ENCODE data around the gene GRAMD1B. TPM values are rescaled to one million over a fixed set of nuclear protein-coding genes. Genes with fewer than 3 reads are reported as not detected.
A peak's percentile ranks its signal among the peaks of the same experiment; 100 is the strongest.

The GRAMD1B gene
- total RNA-seq, 1 donor from 2014 or later = 8.5 TPM

DNA sequence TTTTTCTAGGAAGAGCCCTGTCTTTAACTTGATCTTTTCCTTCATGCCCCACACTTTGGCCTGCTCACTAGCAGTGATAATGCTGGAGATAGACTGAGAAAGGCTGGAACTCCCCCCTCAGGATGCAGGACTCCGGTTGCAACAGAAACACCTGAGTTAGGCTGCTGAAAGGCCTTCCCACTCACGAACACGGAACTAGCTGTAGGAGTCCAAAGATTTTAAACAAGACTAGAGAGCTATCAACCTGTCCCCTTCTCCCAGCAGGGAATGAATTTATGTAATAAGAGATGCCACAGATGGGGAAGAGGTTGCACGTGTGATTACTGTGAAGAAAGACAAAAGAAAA lies 211.4 kb downstream of the GRAMD1B start:
- TF ChIP-seq, protein P1, sequence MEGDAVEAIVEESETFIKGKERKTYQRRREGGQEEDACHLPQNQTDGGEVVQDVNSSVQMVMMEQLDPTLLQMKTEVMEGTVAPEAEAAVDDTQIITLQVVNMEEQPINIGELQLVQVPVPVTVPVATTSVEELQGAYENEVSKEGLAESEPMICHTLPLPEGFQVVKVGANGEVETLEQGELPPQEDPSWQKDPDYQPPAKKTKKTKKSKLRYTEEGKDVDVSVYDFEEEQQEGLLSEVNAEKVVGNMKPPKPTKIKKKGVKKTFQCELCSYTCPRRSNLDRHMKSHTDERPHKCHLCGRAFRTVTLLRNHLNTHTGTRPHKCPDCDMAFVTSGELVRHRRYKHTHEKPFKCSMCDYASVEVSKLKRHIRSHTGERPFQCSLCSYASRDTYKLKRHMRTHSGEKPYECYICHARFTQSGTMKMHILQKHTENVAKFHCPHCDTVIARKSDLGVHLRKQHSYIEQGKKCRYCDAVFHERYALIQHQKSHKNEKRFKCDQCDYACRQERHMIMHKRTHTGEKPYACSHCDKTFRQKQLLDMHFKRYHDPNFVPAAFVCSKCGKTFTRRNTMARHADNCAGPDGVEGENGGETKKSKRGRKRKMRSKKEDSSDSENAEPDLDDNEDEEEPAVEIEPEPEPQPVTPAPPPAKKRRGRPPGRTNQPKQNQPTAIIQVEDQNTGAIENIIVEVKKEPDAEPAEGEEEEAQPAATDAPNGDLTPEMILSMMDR (conservative IDR thresholded peaks at IDR 0.05) = no peak
- no peak overlapping the region for H3K4me3 Mint-ChIP-seq
- H3K36me3 Mint-ChIP-seq (ENCODE audit: low read depth) = no peaks in the 10 kb centered on the region
- H3K4me1 Mint-ChIP-seq = no peaks in the 10 kb centered on the region
- H3K27ac Mint-ChIP-seq (ENCODE audit: unreplicated experiment) = no peak overlapping the region
- DNase-seq (ENCODE audit: low read depth, low spot score) = no peak
- no peaks in the 10 kb centered on the region for H3K9me3 Mint-ChIP-seq
- peaks cover 15% of the 10 kb centered on the region for H3K27me3 Mint-ChIP-seq (ENCODE audit: low read depth)

DNA sequence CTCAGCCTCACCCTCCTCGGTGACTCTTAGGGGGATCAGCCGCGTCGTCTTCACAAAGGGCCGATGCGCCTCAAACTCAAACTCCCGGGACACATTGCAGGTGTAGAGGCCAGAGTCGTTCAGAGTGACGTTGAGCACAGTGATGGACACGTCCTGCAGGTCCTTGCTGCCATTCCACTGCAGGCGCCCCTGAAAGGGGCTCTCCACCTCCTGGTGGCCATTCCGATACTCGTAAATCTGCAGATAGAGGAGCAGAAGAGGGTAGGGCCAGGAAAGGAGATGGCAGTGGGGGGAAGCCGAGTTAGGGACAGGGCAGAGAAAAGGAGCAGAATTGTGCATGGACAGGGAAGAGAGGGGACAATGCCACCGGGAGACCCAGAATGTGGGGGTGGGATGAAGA lies 212.4 kb downstream of the GRAMD1B start:
- TF ChIP-seq, protein P1 (conservative IDR thresholded peaks at IDR 0.05) = no peak
- H3K4me1 Mint-ChIP-seq = no peaks in the 10 kb centered on the region
- H3K9me3 Mint-ChIP-seq = no peaks in the 10 kb centered on the region
- peak overlapping the region; percentile 59 for H3K27ac Mint-ChIP-seq (ENCODE audit: unreplicated experiment)
- peaks cover 19% of the 10 kb centered on the region for H3K27me3 Mint-ChIP-seq (ENCODE audit: low read depth)
- DNase-seq (ENCODE audit: low read depth, low spot score) = no peak
- no peaks in the 10 kb centered on the region for H3K36me3 Mint-ChIP-seq (ENCODE audit: low read depth)
- H3K4me3 Mint-ChIP-seq = no peak overlapping the region

DNA sequence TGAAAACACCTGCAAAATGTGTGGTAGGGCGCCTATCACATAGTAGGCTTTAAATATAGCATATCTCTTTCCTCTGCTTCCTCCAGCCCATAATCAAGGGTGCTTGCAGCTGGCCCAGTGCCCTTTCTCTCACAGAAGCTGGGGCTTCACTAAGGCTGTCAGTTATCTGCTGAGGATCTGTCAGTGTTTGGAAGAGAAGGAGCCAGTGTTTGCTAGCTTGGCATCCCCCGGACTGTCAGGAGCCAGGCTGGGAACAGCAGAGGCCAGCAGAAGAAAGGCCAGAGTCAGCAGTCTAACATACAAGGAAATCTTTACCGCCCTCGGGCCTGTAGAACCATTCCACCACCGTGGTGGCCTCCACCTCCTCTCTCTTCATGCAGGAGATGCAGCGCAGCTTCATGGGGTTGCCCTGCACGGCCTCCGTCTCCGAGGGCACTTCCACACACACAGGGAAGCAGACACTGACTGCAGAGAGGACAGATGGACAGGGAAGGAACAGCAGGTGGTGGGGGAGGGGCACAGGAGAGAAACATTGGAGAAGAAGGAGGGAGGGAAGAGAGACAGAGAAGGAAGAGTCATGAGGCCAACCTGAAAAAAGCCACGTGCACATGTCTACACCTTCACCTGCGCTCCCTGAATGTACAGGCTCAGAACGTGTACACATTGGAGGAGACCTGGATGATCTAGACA lies 215.4 kb downstream of the GRAMD1B start:
- Mint-ChIP-seq H3K27me3 (ENCODE audit: low read depth) (peaks cover 22% of the 10 kb centered on the region), H3K4me1 (no peaks in the 10 kb centered on the region), H3K9me3 (no peaks in the 10 kb centered on the region), H3K4me3 (no peak overlapping the region), H3K36me3 (ENCODE audit: low read depth) (no peaks in the 10 kb centered on the region), H3K27ac (ENCODE audit: unreplicated experiment) (no peak overlapping the region)
- DNase-seq (ENCODE audit: low read depth, low spot score) = no peak
- TF ChIP-seq, protein P1 (conservative IDR thresholded peaks at IDR 0.05) = no peak

DNA sequence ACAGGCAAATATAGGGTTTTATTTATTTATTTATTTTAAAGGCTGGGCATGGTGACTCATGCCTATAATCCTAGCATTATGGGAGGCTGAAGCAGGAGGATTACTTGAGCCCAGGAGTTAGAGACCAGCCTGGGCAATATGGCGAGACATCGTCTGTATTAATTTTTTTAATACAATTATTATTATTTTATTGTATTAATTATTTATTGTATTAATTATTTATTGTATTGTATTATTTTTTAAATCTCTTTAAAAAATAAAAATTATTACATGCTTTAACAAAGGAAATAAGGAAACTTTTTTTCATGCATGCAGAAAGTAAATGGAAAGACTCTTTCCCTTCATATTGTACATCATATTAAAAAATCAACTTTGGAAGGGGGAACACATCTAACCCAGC lies 220.8 kb downstream of the GRAMD1B start:
- Mint-ChIP-seq H3K4me1 (peaks cover 10% of the 10 kb centered on the region), H3K36me3 (ENCODE audit: low read depth) (no peaks in the 10 kb centered on the region), H3K27me3 (ENCODE audit: low read depth) (peaks cover 61% of the 10 kb centered on the region), H3K9me3 (no peaks in the 10 kb centered on the region), H3K27ac (ENCODE audit: unreplicated experiment) (no peak overlapping the region), H3K4me3 (no peak overlapping the region)
- TF ChIP-seq, protein P1 (conservative IDR thresholded peaks at IDR 0.05) = no peak
- DNase-seq (ENCODE audit: low read depth, low spot score) = no peak

DNA sequence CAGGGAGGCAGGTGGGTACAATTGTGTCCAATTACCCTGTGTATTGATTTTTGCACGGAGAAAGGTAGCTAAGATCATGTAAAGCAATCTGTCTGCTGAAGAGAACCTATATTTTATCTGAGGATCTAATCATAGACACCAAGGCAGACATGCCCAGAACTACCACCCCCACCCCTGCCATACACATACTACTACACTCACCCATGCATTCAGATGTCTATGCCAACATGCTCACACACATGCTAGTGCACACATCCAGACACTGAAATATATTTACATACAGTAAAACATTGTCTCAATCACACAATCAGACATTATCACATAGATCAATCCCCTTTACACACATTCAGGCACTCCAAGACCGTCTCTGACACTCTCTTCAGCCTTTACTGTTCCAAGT lies 222.5 kb downstream of the GRAMD1B start:
- TF ChIP-seq, protein P1 (conservative IDR thresholded peaks at IDR 0.05) = no peak
- H3K27ac Mint-ChIP-seq (ENCODE audit: unreplicated experiment) = no peak overlapping the region
- peaks cover 68% of the 10 kb centered on the region for H3K27me3 Mint-ChIP-seq (ENCODE audit: low read depth)
- H3K9me3 Mint-ChIP-seq = no peaks in the 10 kb centered on the region
- DNase-seq (ENCODE audit: low read depth, low spot score) = no peak
- H3K4me3 Mint-ChIP-seq = peak overlapping the region; percentile 86
- H3K36me3 Mint-ChIP-seq (ENCODE audit: low read depth) = no peaks in the 10 kb centered on the region
- H3K4me1 Mint-ChIP-seq = peaks cover 15% of the 10 kb centered on the region
